Cerebellar nuclear complex (tissue), 1 donor: ENCODE measurements around the gene NFKBIB.
A peak's percentile ranks its signal among the peaks of the same experiment; 100 is the strongest.
"Not testable (repeated sequence)": the region's sequence is repeated elsewhere in the genome, so short reads cannot be mapped to it uniquely, and the experiment has no call there.

Source experiments
- DNase-seq, 2 experiments: peaks; one replicate each; lab custom pipeline; 2025; lab: John Stamatoyannopoulos, UW

NFKBIB gene, protein sequence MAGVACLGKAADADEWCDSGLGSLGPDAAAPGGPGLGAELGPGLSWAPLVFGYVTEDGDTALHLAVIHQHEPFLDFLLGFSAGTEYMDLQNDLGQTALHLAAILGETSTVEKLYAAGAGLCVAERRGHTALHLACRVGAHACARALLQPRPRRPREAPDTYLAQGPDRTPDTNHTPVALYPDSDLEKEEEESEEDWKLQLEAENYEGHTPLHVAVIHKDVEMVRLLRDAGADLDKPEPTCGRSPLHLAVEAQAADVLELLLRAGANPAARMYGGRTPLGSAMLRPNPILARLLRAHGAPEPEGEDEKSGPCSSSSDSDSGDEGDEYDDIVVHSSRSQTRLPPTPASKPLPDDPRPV

DNA sequence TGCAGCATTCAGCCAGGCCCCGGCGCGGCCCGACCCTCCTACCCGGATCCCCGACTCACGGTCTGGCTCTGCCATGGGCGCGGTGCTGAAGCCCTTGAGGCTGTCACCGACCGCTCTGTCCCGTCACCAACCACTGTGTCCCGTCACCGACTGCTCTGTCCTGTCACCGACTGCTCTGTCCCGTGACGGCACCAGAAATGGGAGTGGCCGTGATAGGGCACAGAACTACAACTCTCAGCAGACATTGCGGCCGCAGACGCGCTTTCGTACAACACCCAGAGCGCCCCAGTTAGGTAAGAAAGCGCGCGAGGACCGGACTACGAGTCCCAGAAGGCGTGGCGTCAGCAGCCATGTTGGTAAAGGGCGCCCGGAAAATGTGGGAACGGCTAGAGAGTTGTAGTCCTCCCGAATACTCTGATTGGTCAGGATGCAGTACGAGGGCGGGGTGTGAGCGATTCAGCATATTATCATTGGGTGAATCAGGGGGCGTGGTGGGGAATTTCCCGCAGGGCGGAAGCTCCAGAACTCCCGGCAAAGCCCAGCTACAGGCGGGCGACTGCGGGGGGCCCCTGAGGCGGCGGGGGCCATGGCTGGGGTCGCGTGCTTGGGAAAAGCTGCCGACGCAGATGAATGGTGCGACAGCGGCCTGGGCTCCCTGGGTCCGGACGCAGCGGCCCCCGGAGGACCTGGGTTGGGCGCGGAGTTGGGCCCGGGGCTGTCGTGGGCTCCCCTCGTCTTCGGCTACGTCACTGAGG lies at the start of gene NFKBIB, which contains the start of gene SIRT2:
Gene NFKBIB (plus strand): TSS at position 523 of the 755 bp plus-strand sequence. CDS start 64 bp downstream, at position 587.
Gene SIRT2 (minus strand): TSS at position 172 of the 755 bp plus-strand sequence. CDS start 97 bp downstream, at position 75.
- peak; percentile 99 to 100 for DNase-seq

DNA sequence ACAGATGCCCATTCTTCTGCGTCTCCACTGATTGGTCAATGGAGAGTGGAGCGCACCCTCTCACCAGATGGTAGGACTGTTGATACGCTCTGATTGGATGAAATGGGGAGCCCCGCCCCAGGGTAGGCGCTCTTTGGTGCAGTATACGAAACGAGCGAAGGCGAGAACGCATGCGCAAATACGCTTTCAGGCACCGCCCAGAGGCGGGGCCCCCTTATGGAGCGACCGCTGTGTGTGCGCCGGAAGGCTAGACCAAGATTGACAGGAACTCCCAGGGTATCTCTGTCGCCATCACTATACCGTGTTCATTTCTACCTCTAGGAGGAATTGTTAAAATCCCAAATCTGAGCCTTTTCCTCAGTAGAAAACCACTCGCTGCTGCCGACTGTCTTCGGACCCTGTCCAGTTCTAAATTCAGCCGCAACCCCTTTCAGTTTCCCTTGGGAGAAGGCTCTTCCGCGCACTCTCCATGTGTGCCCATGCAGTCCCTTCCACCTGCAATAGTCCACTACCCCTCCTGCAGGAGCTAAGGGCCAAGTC lies 49.3 kb upstream of the NFKBIB start:
- no peak for DNase-seq

DNA sequence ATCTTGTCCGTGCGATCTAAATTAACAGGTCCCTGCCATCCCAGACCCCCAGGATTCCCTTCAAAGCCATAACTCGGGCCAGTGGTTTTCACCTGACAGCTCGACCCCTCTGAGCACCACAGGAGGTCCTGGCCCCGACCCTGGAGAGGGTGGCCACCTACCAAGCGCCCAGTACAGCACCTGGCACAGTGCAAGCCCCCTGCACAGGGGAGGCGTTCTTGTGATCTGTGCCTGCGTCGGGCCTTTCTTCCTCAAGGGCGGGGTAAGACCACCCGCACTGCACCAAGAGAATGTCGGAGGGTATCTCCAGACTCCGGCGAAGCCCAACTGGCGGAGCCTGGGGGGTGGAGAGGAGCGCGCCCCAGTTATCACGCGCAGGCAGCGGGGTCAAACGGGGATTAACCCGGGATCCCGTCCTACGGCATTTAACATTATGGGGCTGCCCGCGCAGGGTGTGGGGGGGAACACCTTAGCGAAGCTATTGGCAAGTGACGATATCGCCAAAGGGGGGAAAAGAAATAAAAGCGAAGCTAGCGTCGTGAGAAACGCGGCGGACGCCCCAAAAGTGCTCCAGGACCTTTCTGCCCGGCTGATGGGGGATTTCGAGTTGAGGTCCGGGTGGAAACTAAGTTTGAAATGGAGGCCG lies 48.7 kb upstream of the NFKBIB start:
- DNase-seq, result no peak

DNA sequence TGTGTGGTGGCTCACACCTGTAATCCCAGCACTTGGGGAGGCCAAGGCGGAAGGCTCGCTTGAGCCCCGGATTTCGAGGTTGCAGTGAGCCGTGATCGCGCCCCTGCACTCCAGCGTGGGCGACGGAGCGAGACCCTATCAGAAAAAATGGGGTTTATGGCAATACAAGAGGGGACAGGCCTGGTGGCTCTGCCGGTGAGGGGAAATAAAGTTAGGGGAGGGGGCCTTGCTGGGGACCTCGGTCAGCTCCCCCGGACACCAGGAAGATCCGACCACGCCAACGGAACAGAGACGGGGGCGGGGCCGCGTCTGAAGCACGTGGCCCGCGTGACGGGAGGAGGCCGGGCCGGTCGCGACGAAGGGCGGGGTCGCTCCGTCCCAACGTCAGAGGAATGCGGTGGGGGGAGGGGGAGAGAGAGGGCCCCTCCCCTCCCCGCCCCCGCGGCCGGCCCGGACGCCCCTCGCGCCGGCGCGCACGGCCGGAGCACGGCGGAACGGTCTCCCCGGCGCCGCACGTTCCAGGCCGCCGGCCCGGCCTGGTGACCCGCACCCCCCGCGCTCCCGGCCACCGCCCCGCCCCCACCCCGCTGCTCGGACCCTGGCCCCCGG lies 48.0 kb upstream of the NFKBIB start:
- peak in 1 of 2 experiments; percentile 56 for DNase-seq

DNA sequence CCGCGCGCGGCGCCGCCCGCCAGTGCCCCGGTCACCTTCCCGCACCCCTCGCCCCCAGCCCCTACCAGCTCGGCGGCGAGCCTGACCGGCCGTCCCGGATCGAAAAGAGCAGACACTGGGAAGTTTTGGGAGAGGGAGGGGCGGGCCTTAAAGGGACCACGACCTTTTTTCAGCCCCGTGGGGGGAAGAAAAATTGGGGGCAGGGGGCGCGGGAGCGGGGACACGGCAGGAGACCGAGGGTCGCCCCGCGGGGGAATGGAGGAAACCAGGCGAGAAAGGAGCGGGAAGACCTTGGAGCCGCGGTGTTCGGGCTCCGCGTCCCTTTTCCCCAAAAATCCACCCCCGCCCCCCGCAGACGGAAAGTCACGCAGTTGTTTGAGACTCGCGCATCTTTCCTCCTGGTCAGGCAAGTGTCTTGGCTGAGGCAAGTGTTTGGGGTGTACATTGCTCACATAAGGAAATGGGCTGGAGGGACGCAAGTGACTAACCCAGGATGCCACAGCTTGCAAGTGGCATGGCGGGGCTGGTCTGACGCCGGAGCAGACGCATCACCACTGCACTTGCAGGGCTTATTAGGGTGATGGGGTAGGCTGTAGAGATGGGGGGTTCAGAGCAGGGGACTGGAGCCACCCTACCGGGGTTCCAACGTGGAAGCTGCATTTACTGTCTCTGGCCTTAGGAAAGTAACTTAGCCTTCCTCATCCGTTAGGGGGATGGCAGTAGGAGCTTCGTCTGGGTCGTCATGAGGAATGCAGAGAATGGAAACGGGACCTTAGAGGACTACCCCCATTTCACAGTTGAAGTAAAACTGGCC lies 47.3 kb upstream of the NFKBIB start:
- DNase-seq, result no peak

DNA sequence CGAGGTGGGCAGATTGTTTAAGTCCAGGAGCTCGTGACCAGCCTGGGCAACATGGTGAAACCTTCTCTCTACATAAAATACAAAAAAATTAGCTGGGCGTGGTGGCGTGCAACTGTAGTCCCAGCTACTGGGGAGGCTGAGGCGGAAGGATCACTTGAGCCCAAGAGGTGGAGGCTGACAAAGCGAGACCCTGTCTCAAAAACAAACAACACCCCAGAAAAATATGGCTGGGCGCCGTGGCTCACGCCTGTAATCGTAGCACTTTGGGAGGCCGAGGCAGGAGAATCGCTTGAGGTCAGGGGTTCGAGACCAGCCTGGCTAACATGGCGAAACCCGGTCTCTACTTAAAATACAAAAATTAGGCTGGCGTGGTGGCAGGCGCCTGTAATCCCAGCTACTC lies 46.6 kb upstream of the NFKBIB start:
- DNase-seq, result no peak

DNA sequence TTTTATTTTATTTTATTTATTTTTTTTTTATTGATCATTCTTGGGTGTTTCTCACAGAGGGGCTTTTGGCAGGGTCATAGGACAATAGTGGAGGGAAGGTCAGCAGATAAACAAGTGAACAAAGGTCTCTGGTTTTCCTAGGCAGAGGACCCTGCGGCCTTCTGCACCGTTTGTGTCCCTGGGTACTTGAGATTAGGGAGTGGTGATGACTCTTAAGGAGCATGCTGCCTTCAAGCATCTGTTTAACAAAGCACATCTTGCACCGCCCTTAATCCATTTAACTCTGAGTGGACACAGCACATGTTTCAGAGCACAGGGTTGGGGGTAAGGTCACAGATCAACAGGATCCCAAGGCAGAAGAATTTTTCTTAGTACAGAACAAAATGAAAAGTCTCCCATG lies 44.8 kb upstream of the NFKBIB start:
- DNase-seq, result not testable (repeated sequence)

DNA sequence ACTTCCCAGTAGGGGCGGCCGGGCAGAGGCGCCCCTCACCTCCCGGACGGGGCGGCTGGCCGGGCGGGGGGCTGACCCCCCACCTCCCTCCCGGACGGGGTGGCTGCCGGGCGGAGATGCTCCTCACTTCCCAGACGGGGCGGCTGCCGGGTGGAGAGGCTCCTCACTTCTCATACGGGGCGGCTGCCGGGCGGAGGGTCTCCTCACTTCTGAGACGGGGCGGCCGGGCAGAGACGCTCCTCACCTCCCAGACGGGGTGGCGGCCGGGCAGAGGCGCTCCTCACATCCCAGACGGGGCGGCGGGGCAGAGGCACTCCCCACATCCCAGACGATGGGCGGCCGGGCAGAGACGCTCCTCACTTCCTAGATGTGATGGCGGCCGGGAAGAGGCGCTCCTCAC lies 44.0 kb upstream of the NFKBIB start:
- not testable (repeated sequence) for DNase-seq

DNA sequence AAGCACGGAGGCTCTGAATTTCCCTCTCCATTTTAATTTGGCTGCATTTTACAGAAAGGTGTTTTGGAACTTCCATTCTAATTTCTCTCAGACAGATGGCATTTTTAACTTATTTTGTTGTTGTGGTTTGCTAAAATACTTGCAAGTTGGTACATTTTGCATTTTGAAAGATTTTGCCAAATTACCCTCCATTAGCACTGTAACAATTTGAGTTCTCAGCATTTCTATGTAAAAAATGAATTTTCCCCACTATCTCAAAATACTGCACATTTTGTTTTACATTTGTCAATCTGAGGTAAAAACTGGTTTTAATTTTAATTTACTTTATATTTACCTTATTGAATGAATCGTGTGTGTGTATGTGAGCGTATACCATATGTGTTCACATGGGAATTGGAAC lies 43.0 kb upstream of the NFKBIB start:
- no peak for DNase-seq

DNA sequence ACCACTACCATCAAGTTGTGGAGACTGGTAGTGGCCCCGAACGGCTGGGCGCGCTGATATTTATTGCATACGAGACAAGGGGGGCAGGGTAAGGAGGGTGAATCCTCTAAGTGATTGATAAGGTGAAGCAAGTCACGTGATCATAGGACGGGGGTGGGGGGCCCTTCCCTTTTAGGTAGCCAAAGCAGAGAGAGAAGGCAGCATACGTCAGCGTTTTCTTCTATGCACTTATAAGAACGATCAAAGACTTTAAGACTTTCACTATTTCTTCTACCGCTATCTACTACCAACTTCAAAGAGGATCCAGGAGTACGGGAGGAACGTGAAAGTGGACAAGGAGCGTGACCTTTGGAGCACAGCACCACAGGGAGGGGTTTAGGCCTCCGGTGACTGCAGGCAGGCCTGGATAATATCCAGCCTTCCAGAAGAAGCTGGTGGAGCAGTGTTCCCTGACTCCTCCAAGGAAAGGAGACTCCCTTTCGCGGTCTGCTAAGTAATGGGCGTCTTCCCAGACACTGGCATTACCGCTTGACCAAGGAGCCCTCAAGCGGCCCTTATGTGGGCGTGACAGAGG lies 40.1 kb upstream of the NFKBIB start:
- DNase-seq, result not testable (repeated sequence)

DNA sequence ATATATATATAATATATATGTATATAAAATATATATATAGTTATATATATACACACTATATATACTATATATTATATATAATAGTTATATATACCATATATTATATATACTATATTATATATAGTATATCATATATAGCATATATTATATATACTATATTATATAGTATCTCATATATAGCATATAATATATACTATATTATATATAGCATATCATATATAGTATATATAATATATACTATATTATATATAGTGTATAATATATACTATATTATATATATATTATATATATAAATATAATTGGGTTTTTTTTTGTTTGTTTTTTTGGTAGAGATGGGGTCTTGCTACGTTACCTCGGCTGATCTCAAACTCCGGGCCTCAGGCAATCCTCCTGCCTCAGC lies 38.4 kb upstream of the NFKBIB start:
- no peak for DNase-seq

DNA sequence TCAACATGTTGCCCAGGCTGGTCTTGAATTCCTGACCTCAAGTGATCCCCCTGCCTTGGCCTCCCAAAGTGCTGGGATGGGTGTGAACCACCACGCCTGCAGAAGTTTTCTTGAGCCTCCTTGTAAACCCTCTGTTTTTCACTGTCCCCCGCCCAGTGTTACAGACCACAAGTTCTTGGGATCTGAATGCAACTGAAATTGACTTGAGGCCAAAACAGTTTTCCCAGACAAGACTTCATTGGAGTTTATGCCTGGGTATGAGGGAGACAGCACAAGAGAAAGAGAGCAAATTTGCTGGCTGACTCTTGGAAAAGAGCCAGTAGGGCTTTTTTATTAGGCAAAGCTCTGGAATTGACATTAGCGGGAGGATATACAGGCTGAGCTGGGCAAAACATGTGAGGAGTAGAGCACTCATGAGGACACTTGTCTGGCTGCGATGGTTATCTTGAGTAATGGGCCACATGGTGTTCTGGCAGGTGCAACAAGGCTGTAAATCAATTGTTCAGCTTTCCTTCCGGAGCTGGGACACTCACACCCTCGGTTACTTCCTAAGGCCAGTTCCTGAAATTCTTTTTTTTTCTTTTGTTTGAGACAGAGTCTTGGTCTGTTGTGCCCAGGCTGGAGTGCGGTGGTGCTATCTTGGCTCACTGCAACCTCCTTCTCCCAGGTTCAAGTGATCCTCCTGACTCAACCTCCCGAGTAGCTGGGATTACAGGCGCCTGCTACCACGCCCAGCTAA lies 37.3 kb upstream of the NFKBIB start:
- no peak for DNase-seq

DNA sequence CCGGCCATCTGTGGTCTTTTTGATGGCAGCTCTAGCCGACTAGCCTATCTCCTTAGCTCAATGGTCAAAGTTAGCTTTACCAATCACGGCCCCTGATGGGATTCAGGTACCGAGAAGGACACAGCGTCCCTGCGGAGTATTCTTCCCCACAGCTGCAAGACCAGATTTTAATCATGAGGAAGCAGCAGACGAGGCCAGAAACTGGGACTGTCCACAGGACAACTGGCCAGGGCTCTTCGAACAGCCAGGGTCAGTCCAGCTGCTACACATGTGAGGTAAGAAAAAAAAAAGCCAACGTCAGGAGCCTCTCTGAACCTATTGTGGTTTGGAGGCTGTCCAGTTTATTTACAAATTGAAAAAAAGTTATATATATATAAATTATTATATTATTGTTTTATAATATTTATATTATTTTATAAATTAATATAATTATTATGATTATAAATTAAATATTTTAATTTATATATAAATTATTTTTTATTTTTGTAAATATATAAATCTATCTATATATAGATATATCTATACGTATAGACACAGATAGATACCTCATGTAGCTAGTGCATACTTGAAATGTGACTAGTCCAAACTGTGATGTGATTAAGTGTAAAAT lies 32.5 kb upstream of the NFKBIB start:
- DNase-seq, result no peak

DNA sequence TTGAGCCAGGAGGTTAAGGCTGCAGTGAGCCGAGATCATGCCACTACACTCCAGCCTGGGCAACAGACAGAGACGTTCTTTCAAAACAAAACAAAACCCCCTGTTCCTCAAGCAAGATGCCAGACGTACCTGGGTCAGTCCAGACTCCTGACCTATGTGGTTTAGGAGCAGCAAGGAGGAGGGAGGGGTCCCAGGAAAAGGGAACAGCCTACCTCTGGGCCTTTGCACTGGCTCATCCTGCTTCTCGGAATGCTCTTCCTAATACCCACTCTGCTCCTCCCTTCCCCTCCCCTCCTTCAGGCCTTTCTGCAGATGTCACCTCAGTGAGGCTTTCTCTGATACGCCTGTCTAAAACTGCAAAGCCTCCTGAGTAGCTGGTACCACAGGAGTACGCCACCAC lies 31.2 kb upstream of the NFKBIB start:
- DNase-seq, result no peak

DNA sequence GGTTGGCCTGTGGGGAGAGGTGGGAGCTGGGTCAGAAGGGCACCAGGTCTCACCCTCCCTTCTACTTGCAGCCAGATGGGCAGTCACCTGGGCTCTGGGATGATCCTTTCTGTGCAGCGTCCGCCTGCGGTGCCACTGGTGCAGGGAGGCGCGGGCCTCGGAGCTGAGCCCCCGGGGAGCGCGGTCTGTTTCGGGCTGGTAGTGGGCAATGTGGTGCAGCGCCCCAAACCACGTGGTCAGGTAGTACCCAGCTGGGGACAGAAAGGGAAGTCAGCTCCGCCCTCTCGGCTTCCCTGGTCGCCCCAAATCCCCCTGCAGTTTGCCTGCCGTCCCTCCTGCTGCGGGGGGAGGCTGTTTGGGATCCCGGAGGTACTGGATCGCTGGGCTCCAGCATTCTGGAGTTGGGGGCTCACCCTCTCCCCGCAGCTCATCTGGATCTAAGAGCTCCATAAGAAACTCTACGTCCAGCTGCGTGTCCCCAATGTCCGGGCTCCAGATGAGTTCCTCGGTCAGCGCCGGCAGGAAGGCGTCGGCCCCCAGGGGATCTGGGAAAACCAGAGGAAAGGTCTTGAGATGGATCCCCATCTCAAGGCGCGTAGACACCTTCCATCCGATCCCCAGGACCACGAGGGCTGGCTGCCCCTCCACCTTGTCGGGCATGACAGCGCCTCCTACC lies 30.5 kb upstream of the NFKBIB start:
- DNase-seq, result no peak

DNA sequence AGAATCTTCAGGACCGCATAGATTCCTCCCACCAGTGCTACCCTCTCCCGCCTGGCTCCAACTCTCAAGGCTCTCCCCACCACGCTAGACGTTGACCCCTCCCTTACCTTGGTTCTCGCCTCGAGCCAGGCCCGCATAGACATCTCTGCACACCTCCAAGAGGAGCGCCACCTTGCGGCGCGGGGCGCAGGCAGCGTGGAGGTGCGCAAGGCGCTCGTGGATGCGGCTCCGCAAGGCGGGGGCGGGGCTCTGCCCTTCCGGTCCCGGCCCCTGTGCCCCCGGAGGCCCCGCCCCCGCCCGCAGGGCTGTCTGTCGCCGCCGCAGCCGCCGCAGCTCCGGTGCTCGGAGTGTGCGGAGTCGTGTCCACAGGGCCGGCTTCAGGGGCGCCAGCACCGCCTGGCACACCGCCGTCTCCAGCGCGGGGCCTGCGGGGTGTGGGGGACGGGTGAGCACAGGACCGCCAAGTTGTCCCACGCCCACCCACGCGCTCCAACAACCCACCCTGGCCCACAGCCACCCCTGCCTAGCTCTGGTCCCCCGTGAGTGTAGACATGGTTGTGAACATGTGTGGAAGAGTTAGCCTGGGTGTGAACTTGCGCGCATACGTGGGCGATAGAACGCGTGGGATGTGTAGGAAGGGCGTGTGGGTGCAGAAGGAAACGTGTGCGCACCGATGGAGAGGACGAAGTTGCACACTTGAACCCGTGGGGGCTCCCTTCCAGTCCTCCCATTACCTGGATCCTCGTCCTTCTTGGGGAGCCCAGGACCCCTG lies 29.7 kb upstream of the NFKBIB start:
- DNase-seq, result peak; percentile 50 to 66

DNA sequence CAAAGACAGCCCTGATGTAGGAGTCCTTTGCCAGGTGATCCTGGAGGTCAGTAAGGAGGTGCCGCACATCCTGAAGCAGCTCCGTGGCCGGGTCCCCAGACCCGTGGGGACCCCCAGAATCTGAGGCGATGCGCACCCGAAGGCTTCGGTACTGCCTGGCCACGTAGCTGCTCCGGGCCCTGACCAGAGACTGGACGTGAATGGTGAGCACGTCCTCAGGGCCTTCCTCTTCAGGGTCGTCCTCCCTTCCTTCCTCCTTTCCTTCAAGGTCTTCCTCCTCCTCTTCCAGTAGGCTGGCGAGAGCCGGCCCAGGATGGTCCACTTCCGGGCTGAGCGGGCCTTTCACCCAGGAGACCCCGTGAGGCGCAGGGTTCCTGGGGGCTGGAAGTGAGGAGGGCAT lies 29.2 kb upstream of the NFKBIB start:
- DNase-seq, result no peak

DNA sequence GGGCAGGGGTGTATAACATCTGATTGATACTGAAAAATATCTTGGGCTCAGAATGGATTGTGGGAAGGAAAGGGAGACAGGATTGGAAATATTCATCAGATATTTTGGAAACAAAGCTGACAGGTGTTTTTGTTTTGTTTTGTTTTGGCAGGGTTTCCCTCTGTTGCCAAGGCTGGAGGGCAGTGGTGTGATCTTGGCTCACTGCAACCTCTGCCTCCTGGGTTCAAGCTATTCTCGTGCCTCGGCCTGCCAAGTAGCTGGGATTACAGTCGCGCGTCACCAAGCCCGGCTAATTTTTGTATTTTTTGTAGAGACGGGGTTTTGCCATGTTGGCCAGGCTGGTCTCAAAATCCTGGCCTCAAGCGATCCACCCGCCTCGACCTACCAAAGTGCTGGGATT lies 26.4 kb upstream of the NFKBIB start:
- not testable (repeated sequence) for DNase-seq
